DND-41 (cell line): ENCODE data around the gene QPCT.

ENCODE experiments used
- ATAC-seq: fragments of 200-7000 bp; cut with Tn5 transposase; 3 replicates; pipeline ENCODE4 v1.9.1; 2021; ENCODE audit warnings: low read depth; ENCODE audit not compliant: insufficient read depth
- DNase-seq: peaks from one replicate; pipeline ENCODE4 v3.0.0-alpha.2; 2020
- H2AFZ ChIP-seq: 2 replicates; pipeline ENCODE4 v1.6.0; 2012; ENCODE audit warnings: low read depth, low read length
- H3K27ac ChIP-seq: 2 replicates; pipeline ENCODE4 v1.5.1; 2012; ENCODE audit warnings: low read length, inconsistent platforms
- H3K27me3 ChIP-seq: fragments of 200-600 bp; sonication (generic); 2 replicates; pipeline ENCODE4 v1.6.0; 2012; ENCODE audit warnings: low read length, mild to moderate bottlenecking, inconsistent platforms; ENCODE audit not compliant: insufficient read depth, poor library complexity
- H3K36me3 ChIP-seq: 2 replicates; pipeline ENCODE4 v1.5.1; 2012; ENCODE audit warnings: low read length, inconsistent platforms; ENCODE audit not compliant: insufficient read depth
- H3K4me1 ChIP-seq: 2 replicates; pipeline ENCODE4 v1.5.1; 2012; ENCODE audit warnings: mild to moderate bottlenecking, low read length; ENCODE audit not compliant: insufficient read depth
- H3K4me2 ChIP-seq: 2 replicates; pipeline ENCODE4 v1.6.0; 2012; ENCODE audit warnings: mild to moderate bottlenecking, moderate library complexity, low read length, inconsistent platforms; ENCODE audit not compliant: insufficient read depth
- H3K4me3 ChIP-seq, 2 experiments: fragments of 200-600 bp in 1 of 2; shearing (Covaris generic) in 1 of 2; 2 replicates each; pipeline ENCODE4 v1.5.1; 2012 to 2016; ENCODE audit warnings: inconsistent platforms in 2 of 2, low read length in 2 of 2, mild to moderate bottlenecking in 2 of 2, low read depth in 1 of 2, moderate library complexity in 1 of 2
- H3K79me2 ChIP-seq: 2 replicates; pipeline ENCODE4 v1.6.0; 2012; ENCODE audit warnings: low read length, inconsistent platforms; ENCODE audit not compliant: insufficient read depth
- H3K9ac ChIP-seq: 2 replicates; pipeline ENCODE4 v1.6.0; 2012; ENCODE audit warnings: low read depth, mild to moderate bottlenecking, inconsistent platforms, low read length, moderate library complexity
- H3K9me3 ChIP-seq: 2 replicates; pipeline ENCODE4 v1.5.1; 2012; ENCODE audit warnings: low read length, moderate library complexity, mild to moderate bottlenecking, inconsistent platforms; ENCODE audit not compliant: insufficient read depth, severe bottlenecking
- H4K20me1 ChIP-seq: 2 replicates; pipeline ENCODE4 v1.6.0; 2012; ENCODE audit warnings: low read length; ENCODE audit not compliant: insufficient read depth
- CTCF ChIP-seq: IDR thresholded peaks from 2 replicates; pipeline ENCODE4 v1.5.1; 2012; ENCODE audit warnings: borderline replicate concordance, low read length, moderate library complexity, mild to moderate bottlenecking; ENCODE audit not compliant: poor library complexity, severe bottlenecking; ENCODE audit errors: extremely low read depth
- EZH2 ChIP-seq: IDR thresholded peaks from 3 replicates; pipeline ENCODE4 v1.6.1; 2012; ENCODE audit warnings: borderline replicate concordance, low read depth, mild to moderate bottlenecking, moderate library complexity, low read length, inconsistent platforms; ENCODE audit not compliant: severe bottlenecking

QPCT gene

GRCh38 chr2:37326866-37327634 lies 17.4 kb upstream of the QPCT start:
- Histone ChIP-seq H4K20me1 (peaks cover 5% of the 10 kb centered on the region; the same call in 1 of the 2 replicates), H3K9me3 (no peaks in the 10 kb centered on the region), H3K27ac (no peak overlapping the region), H2AFZ (no peak overlapping the region), H3K4me1 (peaks cover 27% of the 10 kb centered on the region), H3K27me3 (peaks cover 40% of the 10 kb centered on the region), H3K79me2 (peaks cover 22% of the 10 kb centered on the region), H3K9ac (no peak overlapping the region), H3K36me3 (no peaks in the 10 kb centered on the region), H3K4me3 (no peak overlapping the region), H3K4me2 (no peak overlapping the region)
- DNase-seq (no peak), ATAC-seq (no peak)
- TF ChIP-seq EZH2 (no peak), CTCF (no peak)

GRCh38 chr2:37330681-37331080 lies 13.7 kb upstream of the QPCT start:
- Histone ChIP-seq H2AFZ (no peak overlapping the region), H3K9ac (no peak overlapping the region), H3K27me3 (peaks cover 42% of the 10 kb centered on the region), H3K36me3 (no peaks in the 10 kb centered on the region), H3K4me3 (no peak overlapping the region), H3K9me3 (no peaks in the 10 kb centered on the region), H4K20me1 (no peaks in the 10 kb centered on the region), H3K4me1 (peaks cover 2% of the 10 kb centered on the region), H3K27ac (no peak overlapping the region), H3K4me2 (no peak overlapping the region), H3K79me2 (no peaks in the 10 kb centered on the region)
- TF ChIP-seq CTCF (no peak), EZH2 (no peak)
- ATAC-seq = no peak
- DNase-seq = no peak

GRCh38 chr2:37332560-37332959 lies 11.9 kb upstream of the QPCT start:
- H3K4me2 ChIP-seq = no peak overlapping the region
- no peak overlapping the region for H2AFZ ChIP-seq
- no peak overlapping the region for H3K4me3 ChIP-seq
- H3K79me2 ChIP-seq = no peaks in the 10 kb centered on the region
- no peak for DNase-seq
- H3K36me3 ChIP-seq = no peaks in the 10 kb centered on the region
- no peak overlapping the region for H3K27ac ChIP-seq
- no peak for TF ChIP-seq EZH2
- TF ChIP-seq CTCF = no peak
- H4K20me1 ChIP-seq = no peaks in the 10 kb centered on the region
- H3K4me1 ChIP-seq = no peaks in the 10 kb centered on the region
- peaks cover 33% of the 10 kb centered on the region for H3K27me3 ChIP-seq
- H3K9me3 ChIP-seq = no peaks in the 10 kb centered on the region
- no peak for ATAC-seq
- no peak overlapping the region for H3K9ac ChIP-seq

GRCh38 chr2:37333256-37333655 lies 11.2 kb upstream of the QPCT start:
- no peak overlapping the region for H3K9ac ChIP-seq
- H4K20me1 ChIP-seq = no peaks in the 10 kb centered on the region
- no peak overlapping the region for H2AFZ ChIP-seq
- no peak overlapping the region for H3K27ac ChIP-seq
- no peaks in the 10 kb centered on the region for H3K79me2 ChIP-seq
- DNase-seq (no peak), ATAC-seq (no peak)
- no peaks in the 10 kb centered on the region for H3K4me1 ChIP-seq
- no peaks in the 10 kb centered on the region for H3K36me3 ChIP-seq
- no peak for TF ChIP-seq EZH2
- TF ChIP-seq CTCF = no peak
- peaks cover 36% of the 10 kb centered on the region for H3K27me3 ChIP-seq
- H3K4me3 ChIP-seq = no peak overlapping the region
- H3K4me2 ChIP-seq = no peak overlapping the region
- H3K9me3 ChIP-seq = no peaks in the 10 kb centered on the region
